Breast epithelium (tissue), 4 donors: ENCODE data around the gene ATAT1. TPM values are rescaled to one million over a fixed set of nuclear protein-coding genes. Genes with fewer than 3 reads are reported as not detected.
"Not testable (repeated sequence)": the region's sequence is repeated elsewhere in the genome, so short reads cannot be mapped to it uniquely, and the experiment has no call there.

Experiments used
- DNase-seq, 2 donors: peaks; one replicate each; pipeline ENCODE4 v3.0.0-alpha.2; 2019; ENCODE audit warnings: low spot score in 2 of 2
- H3K27ac ChIP-seq, 2 donors: fragments of 200-600 bp; sonication (generic) in 1 of 2; one replicate each; pipeline ENCODE4 v1.5.1; 2016 to 2019; ENCODE audit warnings: mild to moderate bottlenecking in 1 of 2
- H3K27me3 ChIP-seq, 2 donors: fragments of 200-600 bp; sonication (generic) in 1 of 2; one replicate each; pipeline versions ENCODE4 v1.5.1 to v1.6.0; 2017 to 2019; ENCODE audit warnings: control low read depth in 1 of 2, mild to moderate bottlenecking in 1 of 2
- H3K36me3 ChIP-seq: fragments of 200-600 bp; one replicate; pipeline ENCODE4 v1.5.1; 2019
- H3K4me1 ChIP-seq, 2 donors: fragments of 200-600 bp; sonication (generic); one replicate each; pipeline ENCODE4 v1.5.1; 2016 to 2019; ENCODE audit warnings: control low read depth in 1 of 2
- H3K4me3 ChIP-seq, 3 donors: fragments of 200-600 bp; sonication (generic); 1 replicate in 2 of 3; 2 replicates in 1 of 3; pipeline ENCODE4 v1.5.1; 2016 to 2019; ENCODE audit warnings: mild to moderate bottlenecking in 3 of 3, moderate library complexity in 2 of 3
- H3K9me3 ChIP-seq, 2 donors: fragments of 200-600 bp; sonication (generic) in 1 of 2; one replicate each; pipeline ENCODE4 v1.5.1; 2016 to 2019; ENCODE audit warnings: control low read depth in 1 of 2
- CTCF ChIP-seq, 3 donors: fragments of 450-650 bp; IDR thresholded peaks; one replicate each; pipeline ENCODE4 v1.5.1; 2016 to 2017; ENCODE audit warnings: antibody characterized with exemption in 3 of 3, mild to moderate bottlenecking in 3 of 3, moderate library complexity in 3 of 3
- POLR2A ChIP-seq: fragments of 450-650 bp; IDR thresholded peaks from one replicate; pipeline ENCODE4 v1.6.1; 2016; ENCODE audit warnings: antibody characterized with exemption, mild to moderate bottlenecking, moderate library complexity
- POLR2AphosphoS5 ChIP-seq, 3 donors: sonication (generic); formaldehyde crosslinking; IDR thresholded peaks; one replicate each; pipeline ENCODE4 v1.6.1; 2017; ENCODE audit warnings: antibody characterized with exemption in 3 of 3
- intact Hi-C: fragments of 100-400 bp; cut with DNase I; formaldehyde crosslinking; loops from one replicate; pipeline ENCODE4 v1.15.1; 2023; ENCODE audit warnings: low total_unique reads
- total RNA-seq, 3 donors: library from RNA; depleted of rRNA; stranded (reverse); fragments of >200 nt; gene quantifications; one replicate each; pipeline ENCODE4 v1.1.0, GENCODE V29; 2016

The ATAT1 gene
- total RNA-seq, 3 donors from 2014 or later = 5.3 to 10.5 (median 8.8) TPM

- Histone ChIP-seq H3K27ac (peak overlapping the region; percentile 23 to 74), H3K4me3 (no peak overlapping the region), H3K36me3 (peaks cover 7% of the 10 kb centered on the region), H3K27me3 (no peaks in the 10 kb centered on the region), H3K4me1 (peaks cover 5 to 6% of the 10 kb centered on the region in 2 donors), H3K9me3 (no peaks in the 10 kb centered on the region)
- intact Hi-C loops = no loop called here
- TF ChIP-seq POLR2A = no peak
- no peak for TF ChIP-seq CTCF (IDR thresholded peaks at IDR 0.05)
- TF ChIP-seq POLR2AphosphoS5 (IDR thresholded peaks at IDR 0.05) = no peak
- no peak for DNase-seq
Observed at GRCh38 chr6:30591008-30591407, 35.7 kb upstream of the ATAT1 start.

- intact Hi-C loops = no loop called here
- Histone ChIP-seq H3K27me3 (no peaks in the 10 kb centered on the region), H3K27ac (peak overlapping the region in 1 of 2 donors; percentile 26), H3K4me1 (peaks cover 5 to 6% of the 10 kb centered on the region in 2 donors), H3K36me3 (no peaks in the 10 kb centered on the region), H3K4me3 (no peak overlapping the region), H3K9me3 (no peaks in the 10 kb centered on the region)
- DNase-seq = no peak
- TF ChIP-seq POLR2A = no peak
Observed at GRCh38 chr6:30592287-30592686, 34.4 kb upstream of the ATAT1 start.

- H3K27me3 ChIP-seq, H3K4me1 ChIP-seq, intact Hi-C loops, H3K9me3 ChIP-seq, H3K36me3 ChIP-seq, H3K4me3 ChIP-seq: not testable (repeated sequence)
- TF ChIP-seq POLR2AphosphoS5 (IDR thresholded peaks at IDR 0.05) = peak in 2 of 3 donors; percentile 21 to 33
- peak; percentile 51 to 78 (median 75) for TF ChIP-seq CTCF (IDR thresholded peaks at IDR 0.05)
- peak overlapping the region in 1 of 2 donors; percentile 8 for H3K27ac ChIP-seq
- DNase-seq = peak; percentile 69 to 79
Observed at GRCh38 chr6:30597315-30598144, 29.1 kb upstream of the ATAT1 start.

- TF ChIP-seq POLR2A = no peak
- no peak for TF ChIP-seq POLR2AphosphoS5 (IDR thresholded peaks at IDR 0.05)
- TF ChIP-seq CTCF (IDR thresholded peaks at IDR 0.05) = no peak
- intact Hi-C loops = no loop called here
- no peaks in the 10 kb centered on the region for H3K9me3 ChIP-seq
- H3K27ac ChIP-seq = peak overlapping the region in 1 of 2 donors; percentile 10
- H3K4me3 ChIP-seq = no peak overlapping the region
- no peaks in the 10 kb centered on the region for H3K4me1 ChIP-seq
- no peaks in the 10 kb centered on the region for H3K27me3 ChIP-seq
- H3K36me3 ChIP-seq = peaks cover 21% of the 10 kb centered on the region
- no peak for DNase-seq
Observed at GRCh38 chr6:30598912-30599624, 27.6 kb upstream of the ATAT1 start.

GRCh38 chr6:30599625-30600324, 26.9 kb upstream of the ATAT1 start:
- intact Hi-C loops = no loop called here
- Histone ChIP-seq H3K9me3 (no peaks in the 10 kb centered on the region), H3K27ac (peak overlapping the region in 1 of 2 donors; percentile 10), H3K36me3 (peaks cover 28% of the 10 kb centered on the region), H3K4me1 (no peaks in the 10 kb centered on the region), H3K27me3 (no peaks in the 10 kb centered on the region), H3K4me3 (no peak overlapping the region)
- no peak for DNase-seq
- no peak for TF ChIP-seq CTCF (IDR thresholded peaks at IDR 0.05)
- TF ChIP-seq POLR2AphosphoS5 (IDR thresholded peaks at IDR 0.05) = no peak
- TF ChIP-seq POLR2A = no peak
